NCI-H510A (cell line): ENCODE measurements around the gene RAD23A.
"Not testable (repeated sequence)": the region's sequence is repeated elsewhere in the genome, so short reads cannot be mapped to it uniquely, and the experiment has no call there.

Experiments used
- DNase-seq: peaks from one replicate; lab custom pipeline; 2025; lab: John Stamatoyannopoulos, UW

Gene RAD23A

GRCh38 chr19:12945479-12946091 is at the start of gene RAD23A:
RAD23A (plus strand) TSS chr19:12945862; CDS start chr19:12945949, 87 bp downstream.
- peak; percentile 97 for DNase-seq

GRCh38 chr19:12896460-12896859 is 49.2 kb upstream of the RAD23A start:
- DNase-seq, result no peak

GRCh38 chr19:12899891-12900518 is 45.7 kb upstream of the RAD23A start:
- no peak for DNase-seq

- DNase-seq, result no peak
Measured at GRCh38 chr19:12907166-12907565, 38.5 kb upstream of the RAD23A start.

- DNase-seq, result peak; percentile 59
Measured at GRCh38 chr19:12912571-12912970, 33.1 kb upstream of the RAD23A start.

- peak; percentile 96 for DNase-seq
Measured at GRCh38 chr19:12913011-12913561, 32.6 kb upstream of the RAD23A start.

GRCh38 chr19:12913851-12914690 is 31.6 kb upstream of the RAD23A start:
- no peak for DNase-seq

GRCh38 chr19:12915860-12916259 is 29.8 kb upstream of the RAD23A start:
- not testable (repeated sequence) for DNase-seq

GRCh38 chr19:12918253-12918652 is 27.4 kb upstream of the RAD23A start:
- no peak for DNase-seq

- DNase-seq, result no peak
Measured at GRCh38 chr19:12921047-12921446, 24.6 kb upstream of the RAD23A start.

GRCh38 chr19:12922959-12923358 is 22.7 kb upstream of the RAD23A start:
- no peak for DNase-seq

GRCh38 chr19:12924621-12925310 is 20.9 kb upstream of the RAD23A start:
- no peak for DNase-seq

GRCh38 chr19:12930002-12930645 is 15.5 kb upstream of the RAD23A start:
- DNase-seq, result no peak

GRCh38 chr19:12932392-12933286 is 13.0 kb upstream of the RAD23A start:
- DNase-seq, result no peak

- peak; percentile 86 for DNase-seq
Measured at GRCh38 chr19:12933287-12934072, 12.2 kb upstream of the RAD23A start, which contains the start of gene FARSA. FARSA (minus strand) TSS chr19:12933711; CDS start chr19:12933696, 15 bp downstream.

GRCh38 chr19:12935071-12935470 is 10.6 kb upstream of the RAD23A start:
- DNase-seq, result no peak

GRCh38 chr19:12936582-12936981 is 9.1 kb upstream of the RAD23A start:
- no peak for DNase-seq

- no peak for DNase-seq
Measured at GRCh38 chr19:12937093-12937926, 8.4 kb upstream of the RAD23A start.
